NCI-H1105 (cell line): ENCODE measurements around the gene XPR1.
"Not testable (repeated sequence)": the region's sequence is repeated elsewhere in the genome, so short reads cannot be mapped to it uniquely, and the experiment has no call there.

Experiments used
- DNase-seq: peaks from one replicate; lab custom pipeline; 2025; lab: John Stamatoyannopoulos, UW

The XPR1 gene

GRCh38 chr1:180644526-180645192 is 12.8 kb downstream of the XPR1 start:
- no peak for DNase-seq

- not testable (repeated sequence) for DNase-seq
Measured at GRCh38 chr1:180645261-180645660, 13.4 kb downstream of the XPR1 start.

GRCh38 chr1:180646093-180646492 is 14.3 kb downstream of the XPR1 start:
- DNase-seq = no peak

GRCh38 chr1:180646547-180646946 is 14.7 kb downstream of the XPR1 start:
- DNase-seq = no peak

- DNase-seq = no peak
Measured at GRCh38 chr1:180652792-180653191, 21.0 kb downstream of the XPR1 start.

- DNase-seq = no peak
Measured at GRCh38 chr1:180662709-180663108, 30.9 kb downstream of the XPR1 start.

- no peak for DNase-seq
Measured at GRCh38 chr1:180670681-180671080, 38.9 kb downstream of the XPR1 start.

GRCh38 chr1:180672105-180672504 is 40.3 kb downstream of the XPR1 start:
- DNase-seq = no peak

GRCh38 chr1:180672505-180672904 is 40.7 kb downstream of the XPR1 start:
- DNase-seq = no peak

- DNase-seq = no peak
Measured at GRCh38 chr1:180674603-180675530, 43.0 kb downstream of the XPR1 start.

- DNase-seq = no peak
Measured at GRCh38 chr1:180675586-180675985, 43.8 kb downstream of the XPR1 start.

GRCh38 chr1:180680558-180681144 is 48.8 kb downstream of the XPR1 start:
- no peak for DNase-seq

- DNase-seq = not testable (repeated sequence)
Measured at GRCh38 chr1:180683117-180683516, 51.3 kb downstream of the XPR1 start.

GRCh38 chr1:180691322-180691913 is 59.6 kb downstream of the XPR1 start:
- DNase-seq = no peak

- no peak for DNase-seq
Measured at GRCh38 chr1:180693564-180694244, 61.9 kb downstream of the XPR1 start.

GRCh38 chr1:180695282-180695681 is 63.5 kb downstream of the XPR1 start:
- DNase-seq = no peak

GRCh38 chr1:180696361-180696760 is 64.5 kb downstream of the XPR1 start:
- DNase-seq = no peak

- DNase-seq = no peak
Measured at GRCh38 chr1:180698580-180698979, 66.8 kb downstream of the XPR1 start.

- DNase-seq = not testable (repeated sequence)
Measured at GRCh38 chr1:180702376-180702775, 70.6 kb downstream of the XPR1 start.

GRCh38 chr1:180710746-180711145 is 78.9 kb downstream of the XPR1 start:
- not testable (repeated sequence) for DNase-seq

GRCh38 chr1:180711260-180711659 is 79.4 kb downstream of the XPR1 start:
- not testable (repeated sequence) for DNase-seq

- DNase-seq = no peak
Measured at GRCh38 chr1:180720753-180721152, 88.9 kb downstream of the XPR1 start.
